K562 (cell line): ENCODE results near the gene ZBTB49. TPM values are rescaled to one million over a fixed set of nuclear protein-coding genes. Genes with fewer than 3 reads are reported as not detected.

Experiments
- CHD2 ChIP-seq: IDR thresholded peaks from 2 replicates; pipeline ENCODE4 v1.6.1; 2011; ENCODE audit warnings: low read depth, low read length
- CREB1 ChIP-seq, 2 experiments: sonication (generic) in 1 of 2; formaldehyde crosslinking in 1 of 2; IDR thresholded peaks; 2 replicates each; pipeline versions ENCODE4 v1.6.1 to v1.8.0; 2012 to 2022; ENCODE audit warnings: inconsistent platforms in 1 of 2, mild to moderate bottlenecking in 1 of 2, missing genetic modification reagents in 1 of 2, moderate library complexity in 1 of 2
- ELF1 ChIP-seq: fragments of 200-800 bp; sonication (Bioruptor generic); IDR thresholded peaks from 2 replicates; pipeline ENCODE4 v1.6.1; 2016; ENCODE audit warnings: missing genetic modification characterization, missing compliant biosample characterization
- EP300 ChIP-seq: IDR thresholded peaks from 2 replicates; pipeline ENCODE4 v1.6.1; 2012; ENCODE audit warnings: low read length, improper control_type of control experiment
- FIP1L1 ChIP-seq: fragments of 200-400 bp; formaldehyde crosslinking; IDR thresholded peaks from 2 replicates; pipeline ENCODE4 v1.6.1; 2018; ENCODE audit warnings: mild to moderate bottlenecking, low read depth, low read length; ENCODE audit not compliant: poor library complexity, severe bottlenecking
- GABPB1 ChIP-seq: sonication (generic); formaldehyde crosslinking; IDR thresholded peaks from 2 replicates; pipeline ENCODE4 v1.8.0; 2022; ENCODE audit warnings: mild to moderate bottlenecking, missing genetic modification reagents
- HES1 ChIP-seq: fragments of 450-650 bp; IDR thresholded peaks from 2 replicates; pipeline ENCODE4 v1.6.1; 2016; ENCODE audit warnings: low read depth, mild to moderate bottlenecking, moderate library complexity
- MEF2D ChIP-seq: conservative IDR thresholded peaks from 2 replicates; pipeline ENCODE4 v1.6.1; 2016; ENCODE audit warnings: low read depth, missing genetic modification characterization, missing compliant biosample characterization
- NCOA6 ChIP-seq: fragments of 450-650 bp; IDR thresholded peaks from 2 replicates; pipeline ENCODE4 v1.6.1; 2017; ENCODE audit warnings: mild to moderate bottlenecking
- OTX1 ChIP-seq: fragments of 450-650 bp; formaldehyde crosslinking; IDR thresholded peaks from 2 replicates; pipeline ENCODE4 v1.4.0; 2022; ENCODE audit warnings: mild to moderate bottlenecking
- PHTF2 ChIP-seq: fragments of 250-450 bp; sonication (Bioruptor Pico); IDR thresholded peaks from 2 replicates; pipeline ENCODE4 v1.5.0; 2021; ENCODE audit warnings: mild to moderate bottlenecking
- RBM25 ChIP-seq: fragments of 200-400 bp; formaldehyde crosslinking; IDR thresholded peaks from 2 replicates; pipeline ENCODE4 v1.6.1; 2018; ENCODE audit warnings: low read length, low read depth, moderate library complexity; ENCODE audit not compliant: severe bottlenecking
- RERE ChIP-seq: sonication (generic); formaldehyde crosslinking; IDR thresholded peaks from 2 replicates; pipeline ENCODE4 v1.8.0; 2023; ENCODE audit warnings: missing genetic modification reagents, mild to moderate bottlenecking, borderline replicate concordance
- THRA ChIP-seq: fragments of 450-650 bp; IDR thresholded peaks from 2 replicates; pipeline ENCODE4 v1.6.1; 2017; ENCODE audit warnings: mild to moderate bottlenecking, moderate library complexity
- ZBTB9 ChIP-seq: fragments of 450-650 bp; formaldehyde crosslinking; IDR thresholded peaks from 2 replicates; pipeline ENCODE4 v1.4.0; 2020; ENCODE audit warnings: mild to moderate bottlenecking, moderate library complexity
- polyA plus RNA-seq, 8 experiments: library from polyadenylated mRNA; depleted of rRNA in 4 of 8; stranded (reverse) in 5 of 8; unstranded in 3 of 8; fragments of >200 nt; fragmentation: Nextera tagmentation in 2 of 8; fragmentation: Illumina TruSeq in 1 of 8; extraction: Ambion mirVana in 2 of 8; extraction: Trizol in 1 of 8; gene quantifications; 2 replicates each; pipeline versions ENCODE4 v1.2.1 to v1.2.3, GENCODE V29; 2011 to 2014; ENCODE audit warnings: inconsistent platforms in 1 of 8, missing spikeins in 1 of 8
- total RNA-seq, 7 experiments: library from RNA; depleted of rRNA in 6 of 7; stranded (reverse); fragments of >200 nt in 6 of 7; fragmentation: Illumina TruSeq in 2 of 7; extraction: Trizol in 2 of 7; gene quantifications; 2 replicates each; pipeline versions ENCODE4 v1.2.1 to v1.2.3, GENCODE V29; 2011 to 2021; ENCODE audit warnings: low replicate concordance in 1 of 7

ZBTB49 gene
- total and polyA plus RNA-seq, 9 of the 15 experiments (the other 6 are each of a cell fraction or from before 2014, with no cell fraction given), result 0.49 to 8.0 (median 4.2) TPM

- TF ChIP-seq RBM25 (no peak), GABPB1 (CRISPR knock-in tag) (peak; percentile 91), NCOA6 (no peak), FIP1L1 (no peak), ELF1 (tag) (no peak), HES1 (no peak), OTX1 (CRISPR knock-in tag) (no peak), CREB1 (IDR thresholded peaks at IDR 0.05) (peak; percentile 85), CREB1 (CRISPR knock-in tag; IDR thresholded peaks at IDR 0.05) (peak; percentile 93), ZBTB9 (CRISPR knock-in tag) (no peak), PHTF2 (no peak), EP300 (no peak), RERE (CRISPR knock-in tag) (no peak), CHD2 (no peak), THRA (no peak), MEF2D (no peak)
Observed at GRCh38 chr4:4289941-4290850, at the start of gene ZBTB49, which contains the start of gene LYAR (continued).
